ENCODE results near the gene MBD3. TPM values are rescaled to one million over a fixed set of nuclear protein-coding genes. Genes with fewer than 3 reads are reported as not detected.

The MBD3 gene
- total RNA-seq, 1 experiment from 2014 or later = 128 TPM

- H3K4me2 ChIP-seq (ENCODE audit: insufficient read depth, insufficient read length, low read length) = no peak overlapping the region
- no peaks in the 10 kb centered on the region for H3K27me3 ChIP-seq (ENCODE audit: insufficient read depth, low read length)
- no peak overlapping the region for H3K4ac ChIP-seq (ENCODE audit: low read depth, low read length)
- no peak for DNase-seq
- no peak overlapping the region for H4K5ac ChIP-seq (ENCODE audit: insufficient read length, low read depth, low read length)
- H4K91ac ChIP-seq (ENCODE audit: insufficient read length, low read depth, low read length) = no peak overlapping the region
- H3T11ph ChIP-seq (ENCODE audit: low read length) = no peak overlapping the region
- H2BK20ac ChIP-seq (ENCODE audit: low read depth, low read length, poor library complexity, severe bottlenecking) = no peak overlapping the region
- peaks cover 0 to 11% of the 10 kb centered on the region in 2 experiments; a peak in 3 of 4 replicates for H3K4me1 Mint-ChIP-seq
- H2BK5ac ChIP-seq (ENCODE audit: insufficient read length, low read length) = no peak overlapping the region
- H3K23me2 ChIP-seq (ENCODE audit: insufficient read length, low read depth, low read length, poor library complexity, severe bottlenecking) = no peaks in the 10 kb centered on the region
- no peak overlapping the region for H3K27ac ChIP-seq (ENCODE audit: insufficient read length, low read depth, low read length)
- no peak overlapping the region for H4K8ac ChIP-seq (replicated peaks; ENCODE audit: insufficient read length, low read depth, low read length)
- no peak overlapping the region for H3K23ac ChIP-seq (ENCODE audit: insufficient read length, low read depth, low read length)
- H3K79me2 ChIP-seq (ENCODE audit: insufficient read depth, low read length) = no peaks in the 10 kb centered on the region
- peak overlapping the region in 1 of 3 experiments; percentile 62; a peak in 1 of 7 replicates for H3K27ac Mint-ChIP-seq
- no peaks in the 10 kb centered on the region for H3K9me3 Mint-ChIP-seq
- WGBS (ENCODE audit: extremely low coverage, insufficient read length, low lambda C conversion rate) = no CpG with 5 or more reads among the region's 41 CpGs
- H2BK15ac ChIP-seq (ENCODE audit: low read depth, low read length) = no peak overlapping the region
- H3K4me1 ChIP-seq (ENCODE audit: insufficient read depth, low read length) = no peaks in the 10 kb centered on the region
- H2BK120ac ChIP-seq (ENCODE audit: low read depth, low read length, poor library complexity, severe bottlenecking) = no peak overlapping the region
- H3K36me3 Mint-ChIP-seq (ENCODE audit: insufficient read depth in 1 of 3, low read depth in 3 of 3) = peaks cover 54 to 93% (median 89%) of the 10 kb centered on the region in 3 experiments; a peak in 6 of 7 replicates
- H2BK12ac ChIP-seq (ENCODE audit: insufficient read length, low read depth, low read length) = no peak overlapping the region
- H3K4me3 Mint-ChIP-seq = no peak overlapping the region; a peak in 1 of 5 replicates
- no peak overlapping the region for H3K56ac ChIP-seq (ENCODE audit: insufficient read length, low read depth, low read length)
- no peak for TF ChIP-seq CTCF (conservative IDR thresholded peaks at IDR 0.05)
- H3K79me1 ChIP-seq (ENCODE audit: insufficient read depth, low read depth, low read length, poor library complexity, severe bottlenecking) = no peaks in the 10 kb centered on the region
- H3K18ac ChIP-seq (ENCODE audit: insufficient read length, low read depth, low read length) = no peak overlapping the region
- H2AK5ac ChIP-seq (ENCODE audit: insufficient read length, low read length) = no peak overlapping the region
- no peaks in the 10 kb centered on the region for H3K9me3 ChIP-seq (ENCODE audit: control insufficient read depth, low read depth, low read length)
- H3K14ac ChIP-seq (ENCODE audit: insufficient read depth, low read length) = no peak overlapping the region
- no peaks in the 10 kb centered on the region for H4K20me1 ChIP-seq (ENCODE audit: control insufficient read depth, insufficient read depth, insufficient read length)
- no peak overlapping the region for H3K9ac ChIP-seq (ENCODE audit: extremely low read depth, insufficient read length, low read length)
- H2AFZ ChIP-seq (ENCODE audit: low read length) = no peak overlapping the region
- H3K27me3 Mint-ChIP-seq (ENCODE audit: low read depth) = no peaks in the 10 kb centered on the region
Observed at GRCh38 chr19:1615156-1615765, 22.6 kb upstream of the MBD3 start.

All from H9 (cell line).